ENCODE results near the gene SLC25A47.
A peak's percentile ranks its signal among the peaks of the same experiment; 100 is the strongest.
"Not testable (repeated sequence)": the region's sequence is repeated elsewhere in the genome, so short reads cannot be mapped to it uniquely, and the experiment has no call there.

SLC25A47 gene

DNA sequence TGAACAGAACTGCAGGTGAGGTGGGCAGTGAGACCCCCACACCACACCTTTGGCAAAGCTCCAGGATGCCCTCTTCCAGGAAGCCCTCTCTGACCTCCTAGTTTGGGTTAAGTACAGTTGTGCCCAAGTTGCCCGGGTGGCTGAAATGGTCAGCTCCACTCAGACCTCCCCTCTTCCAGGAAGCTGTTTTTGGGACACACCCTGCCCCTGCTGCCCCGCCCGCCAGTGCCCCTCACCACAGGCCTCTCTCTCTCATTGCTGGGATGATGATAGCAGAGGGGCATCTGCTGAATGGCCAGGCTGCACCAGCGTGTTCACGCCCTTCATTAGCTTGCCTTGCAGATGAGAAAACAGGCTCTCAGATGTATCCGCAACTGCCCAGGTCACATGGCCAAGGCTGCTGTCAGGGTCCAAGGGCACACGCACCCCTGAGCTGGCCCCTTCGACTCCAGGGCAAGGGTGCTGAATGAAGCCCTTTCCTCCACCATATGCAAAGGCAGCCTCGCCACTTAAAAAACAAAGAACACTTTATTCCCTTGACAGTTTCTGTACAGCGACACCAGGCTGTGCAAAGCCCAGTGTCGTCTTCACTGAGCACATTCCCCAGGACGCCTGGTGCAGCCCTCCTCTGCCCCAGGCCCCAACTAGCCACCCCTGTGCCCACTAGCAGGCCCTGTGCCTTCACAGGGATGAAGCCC lies 32.4 kb upstream of the SLC25A47 start:
- no peak for DNase-seq

DNA sequence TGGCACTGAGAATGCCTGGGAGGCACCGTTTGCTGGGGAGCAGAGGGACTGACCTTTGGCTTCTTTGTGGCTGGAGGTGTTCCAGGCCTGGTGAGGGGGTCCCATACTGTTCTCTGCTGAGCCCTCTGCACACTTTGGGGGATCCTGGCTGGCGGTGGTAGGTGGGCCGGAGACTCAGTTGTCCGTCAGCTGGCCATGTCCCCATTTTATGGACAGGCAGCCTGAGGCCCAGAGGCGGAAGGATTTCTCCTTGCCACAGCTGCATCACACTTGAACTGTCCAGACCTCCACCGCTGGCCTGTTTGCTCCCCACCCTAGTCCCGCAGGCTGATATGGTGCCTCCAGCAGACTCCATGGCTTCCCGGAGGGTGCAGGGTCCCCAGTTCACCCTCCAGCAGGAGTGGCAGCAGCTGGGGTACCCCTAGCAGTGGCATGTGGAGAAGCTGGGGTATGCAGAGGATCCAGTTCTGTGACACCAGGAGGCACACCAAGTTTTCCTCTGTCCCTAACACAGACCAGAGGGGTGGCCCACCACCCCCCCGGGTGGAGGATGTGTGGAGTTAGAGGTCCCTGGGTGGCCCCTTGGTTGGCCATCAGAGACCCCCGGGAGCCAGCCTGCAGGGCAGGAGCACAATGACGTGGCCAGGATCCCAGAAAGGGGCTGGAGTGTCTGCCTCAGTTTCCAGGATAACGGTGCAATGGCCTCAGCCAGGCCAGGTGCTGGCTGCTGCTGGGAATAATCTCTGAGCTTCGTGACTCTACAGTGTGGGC lies 31.6 kb upstream of the SLC25A47 start:
- DNase-seq: no peak

DNA sequence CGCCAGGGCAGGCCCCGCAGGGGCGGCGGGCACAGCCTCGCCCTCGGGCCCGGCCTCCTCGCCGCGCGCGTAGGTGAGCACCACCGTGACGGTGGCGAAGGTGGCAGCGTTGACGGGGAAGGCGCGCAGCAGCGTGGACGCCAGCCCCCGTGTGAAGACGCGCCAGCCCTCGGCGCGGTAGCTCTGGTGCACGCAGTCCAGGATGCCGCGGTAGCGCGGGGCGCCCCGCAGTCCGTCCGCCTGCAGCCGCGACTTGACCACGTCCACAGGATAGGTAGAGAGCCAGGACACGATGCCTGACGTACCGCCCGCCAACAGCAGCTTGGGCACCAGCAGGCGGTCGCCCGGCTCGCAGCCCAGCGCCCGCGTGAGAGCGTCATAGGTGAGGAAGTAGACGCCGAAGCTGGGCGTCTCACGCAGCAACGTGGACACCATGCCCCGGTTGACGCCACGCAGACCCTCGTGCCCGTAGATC lies 30.8 kb upstream of the SLC25A47 start:
- DNase-seq: no peak

DNA sequence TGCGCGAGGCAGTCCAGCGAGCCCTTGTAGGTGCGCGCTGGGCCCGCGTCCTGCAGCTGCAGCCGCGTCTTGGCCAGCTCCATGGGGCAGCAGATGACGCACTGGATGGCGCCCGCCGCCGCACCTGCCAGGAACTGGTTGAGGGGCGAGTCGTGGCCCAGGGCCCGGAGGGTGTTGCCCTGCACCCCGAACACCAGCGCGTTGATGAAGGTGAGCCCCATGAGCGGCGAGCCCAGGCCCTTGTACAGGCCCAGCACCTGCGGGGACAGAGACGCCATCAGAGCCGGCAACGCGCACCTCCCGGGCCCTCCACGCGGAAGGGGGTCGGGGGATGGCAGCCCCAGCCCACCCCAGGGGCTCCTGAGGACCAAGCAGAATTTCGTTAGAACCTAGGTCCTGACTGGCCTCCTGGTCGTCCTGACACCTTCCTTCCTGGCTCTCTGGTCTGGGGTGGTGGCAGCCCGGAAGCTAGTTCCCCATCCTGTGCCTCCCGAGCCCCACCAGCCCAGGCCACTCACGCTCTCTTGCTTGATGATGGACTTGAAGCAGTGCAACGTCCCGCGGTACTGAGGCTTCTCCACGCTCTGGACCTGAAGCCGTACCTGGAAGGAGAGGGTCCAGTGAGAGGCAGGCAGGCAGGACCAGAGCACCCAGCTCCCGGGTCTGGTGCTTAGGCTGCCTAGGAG lies 30.2 kb upstream of the SLC25A47 start:
- DNase-seq: no peak

DNA sequence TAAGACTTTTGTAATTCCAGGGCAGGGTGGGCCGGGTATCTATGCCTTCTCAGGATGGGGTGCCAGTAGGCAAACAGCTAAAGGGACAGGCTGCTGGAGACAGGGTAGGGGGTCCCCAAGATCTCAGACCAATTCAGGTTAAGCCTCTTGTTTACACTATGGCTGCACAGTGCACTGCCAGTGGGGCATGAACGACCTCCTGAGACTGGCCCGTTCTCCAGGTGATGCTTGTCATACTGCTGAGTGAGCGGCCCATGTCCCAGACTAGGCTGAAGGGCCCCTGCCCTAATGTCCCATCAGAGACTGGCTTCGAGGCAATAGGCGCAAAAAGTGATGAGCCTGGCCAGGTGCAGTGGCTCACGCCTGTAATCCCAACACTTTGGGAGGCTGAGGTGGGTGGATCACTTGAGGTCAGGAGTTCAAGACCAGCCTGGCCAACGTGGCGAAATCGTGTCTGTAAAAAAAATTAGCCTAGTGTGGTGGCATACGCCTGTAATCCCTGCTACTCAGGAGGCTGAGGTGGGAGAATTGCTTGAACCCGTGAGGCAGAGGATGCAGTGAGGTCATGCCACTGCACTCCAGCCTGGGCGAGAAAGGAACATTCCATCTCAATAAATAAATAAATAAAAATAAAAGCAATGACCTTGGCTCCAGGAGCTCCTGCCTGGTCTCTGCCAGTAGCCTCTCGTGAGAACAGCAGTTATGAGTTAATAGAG lies 29.5 kb upstream of the SLC25A47 start:
- DNase-seq: no peak

DNA sequence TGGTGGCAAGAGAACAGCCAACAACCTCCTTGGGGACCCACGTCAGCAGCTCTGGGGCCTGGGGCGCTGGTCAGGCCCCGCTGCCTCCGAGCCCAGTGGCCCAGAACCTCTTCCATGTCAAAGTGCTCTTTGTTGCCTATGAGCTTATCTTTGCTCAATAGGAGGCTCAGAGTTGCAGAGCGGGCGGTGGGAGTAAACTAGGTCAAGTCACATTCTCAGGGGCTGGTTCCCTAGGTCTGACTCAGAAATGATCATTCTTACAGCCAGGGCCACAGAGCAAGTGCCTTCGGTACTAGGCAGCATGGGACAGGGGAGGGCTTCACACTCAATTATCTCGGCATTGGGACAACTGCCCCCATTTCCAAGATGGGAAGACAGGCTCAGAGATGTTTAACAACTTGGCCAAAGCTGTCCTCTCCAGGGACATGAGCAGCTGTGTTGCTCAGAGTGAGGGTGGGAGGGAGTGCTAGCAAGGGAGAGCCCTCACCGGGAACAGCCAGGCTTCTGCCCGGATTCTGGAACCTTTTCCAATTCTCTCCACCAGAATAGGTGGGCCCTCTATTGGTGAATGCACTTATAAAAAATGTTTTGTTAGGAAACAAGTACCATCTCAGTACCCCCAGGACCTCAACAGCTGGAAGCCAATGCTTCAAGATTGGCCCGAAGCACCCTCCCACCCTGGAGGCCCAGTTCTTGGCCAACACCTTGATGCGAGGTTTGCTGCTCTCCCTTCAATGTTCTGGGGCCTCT lies 28.8 kb upstream of the SLC25A47 start:
- no peak for DNase-seq

DNA sequence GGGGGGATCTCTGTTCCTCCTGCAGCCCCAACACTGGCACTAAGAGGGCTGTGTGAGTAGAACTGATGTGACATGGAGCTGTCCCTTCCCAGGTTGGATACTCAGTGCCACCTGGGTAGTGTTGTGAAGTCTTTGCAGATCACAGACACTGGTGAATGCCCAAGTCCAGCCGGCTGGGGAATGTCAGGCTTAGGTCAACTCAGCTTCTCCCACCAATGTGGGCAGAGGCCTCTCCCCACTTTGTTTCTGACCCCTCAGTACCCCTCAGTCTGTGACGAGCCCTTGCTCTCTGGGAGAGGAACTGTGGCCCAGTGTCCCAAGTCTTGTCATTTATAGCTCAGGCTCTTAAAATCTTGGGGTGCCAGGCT lies 28.2 kb upstream of the SLC25A47 start:
- DNase-seq: no peak

DNA sequence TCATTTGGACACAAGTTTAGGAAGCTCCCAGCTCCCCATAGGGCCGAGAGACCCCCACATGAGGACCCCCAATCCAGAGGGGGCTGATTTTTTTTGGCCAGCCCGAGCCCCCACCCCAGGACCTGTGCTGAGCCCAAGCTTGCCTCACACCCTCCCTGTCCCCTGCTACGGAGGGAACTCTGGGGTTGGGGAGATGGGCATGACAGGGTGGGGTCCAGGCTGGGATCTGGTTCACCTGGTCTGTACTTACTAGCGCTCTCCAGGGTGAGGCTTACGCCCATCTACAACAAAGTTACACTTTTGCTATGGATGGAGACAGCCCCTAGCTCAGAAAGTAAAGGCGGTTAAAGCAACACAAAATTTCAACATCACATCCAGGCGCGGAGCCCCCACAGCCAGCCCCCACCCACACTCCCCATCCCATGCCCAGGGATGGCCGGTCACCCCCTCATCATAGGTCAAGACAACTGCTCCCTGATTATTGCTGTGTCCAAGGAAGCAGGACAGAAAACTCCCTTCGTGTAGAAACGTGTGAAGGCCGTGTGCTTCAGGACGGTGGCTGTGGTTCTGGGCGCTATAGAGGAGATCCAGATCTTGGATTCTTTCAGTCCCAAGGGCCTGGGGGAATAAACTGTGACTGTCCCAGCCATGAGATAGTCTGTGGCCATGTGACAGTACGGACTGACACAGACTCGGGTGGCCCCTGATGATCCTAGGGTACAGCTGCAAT lies 27.6 kb upstream of the SLC25A47 start:
- no peak for DNase-seq

DNA sequence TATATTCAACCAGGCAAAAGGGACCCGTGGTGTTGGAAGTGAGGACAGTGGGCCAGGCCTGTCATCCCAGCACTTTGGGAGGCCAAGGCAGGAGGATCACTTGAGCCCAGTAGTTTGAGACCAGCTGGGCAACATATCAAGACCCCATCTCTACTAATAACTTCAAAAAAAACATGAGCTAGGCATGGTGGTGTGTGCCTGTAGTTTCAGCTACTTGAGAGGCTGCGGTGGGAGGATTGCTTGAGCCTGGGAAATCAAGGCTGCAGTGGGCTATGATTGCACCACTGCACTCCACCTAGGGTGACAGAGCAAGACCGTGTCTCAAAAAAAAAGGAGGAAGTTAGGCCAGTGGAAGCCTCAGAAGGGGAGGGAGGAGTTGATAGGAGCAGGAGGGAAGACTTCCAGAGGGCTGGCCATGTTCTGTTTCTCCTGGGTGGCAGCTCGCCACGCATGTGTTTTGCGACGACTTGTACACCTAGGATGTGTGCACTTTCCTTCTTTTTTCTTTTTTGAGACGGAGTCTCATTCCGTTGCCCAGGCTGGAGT lies 27.0 kb upstream of the SLC25A47 start:
- DNase-seq: peak; percentile 30 to 61 (median 50)

DNA sequence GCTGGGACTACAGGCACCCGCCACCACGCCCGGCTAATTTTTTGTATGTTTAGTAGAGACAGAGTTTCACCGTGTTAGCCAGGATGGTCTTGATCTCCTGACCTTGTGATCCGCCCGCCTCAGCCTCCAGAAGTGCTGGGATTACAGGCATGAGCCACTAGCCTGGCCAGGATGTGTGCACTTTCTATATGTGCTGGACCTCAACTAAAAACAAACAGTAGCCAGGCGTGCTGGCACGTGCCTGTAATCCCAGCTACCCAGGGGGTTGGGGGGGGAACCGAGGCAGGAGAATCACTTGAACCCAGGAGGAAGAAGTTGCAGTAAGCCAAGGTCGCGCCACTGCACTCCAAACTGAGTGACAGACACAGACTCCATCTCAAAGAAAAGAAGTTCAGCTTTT lies 26.4 kb upstream of the SLC25A47 start:
- not testable (repeated sequence) for DNase-seq

DNA sequence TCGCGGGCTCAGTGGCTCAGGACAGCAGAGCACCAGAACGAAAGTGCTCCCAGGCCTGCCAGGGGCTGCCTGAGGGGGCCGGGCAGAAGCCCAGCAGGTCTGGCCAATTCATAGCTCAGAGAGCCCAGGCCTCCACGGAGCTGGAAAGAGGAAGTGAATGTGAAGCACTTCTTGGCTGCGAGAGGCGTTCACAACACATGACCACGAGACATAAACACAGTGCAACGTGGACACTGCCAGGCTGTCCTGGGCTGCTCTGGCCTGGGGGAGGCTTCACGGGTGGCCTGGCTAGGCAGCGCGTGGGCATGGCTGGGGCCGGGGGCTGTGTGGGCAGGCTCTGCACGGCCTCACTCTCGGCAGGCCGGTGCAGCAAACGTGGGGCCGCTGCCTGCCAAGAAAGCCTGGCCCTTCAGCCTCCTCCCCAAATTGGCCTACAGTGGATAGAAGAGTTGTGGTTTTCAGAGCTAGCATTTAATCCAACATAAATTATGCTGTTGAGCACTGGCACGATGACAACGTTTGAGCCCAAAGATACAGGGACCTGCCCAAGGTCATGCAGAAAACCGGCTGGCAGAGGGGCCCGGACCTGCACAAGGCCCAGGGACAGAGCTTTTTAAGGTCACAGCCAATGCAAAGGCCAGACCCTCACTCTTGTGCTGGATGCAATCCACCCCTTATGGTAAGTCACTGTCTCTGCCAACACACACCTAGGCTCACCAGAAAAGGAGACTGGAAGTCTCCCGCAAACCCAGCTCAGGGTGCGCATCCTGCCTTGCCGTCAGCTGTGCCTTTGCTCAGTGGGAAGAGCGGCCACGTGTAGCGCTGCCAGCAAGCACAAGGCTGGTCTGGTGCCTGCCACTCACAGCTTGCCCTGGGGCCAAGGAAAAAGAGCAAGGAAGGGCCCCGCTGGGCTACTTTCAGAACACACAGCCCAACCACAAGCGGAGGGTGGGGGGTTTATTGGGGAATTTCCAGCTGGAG lies 25.5 kb upstream of the SLC25A47 start:
- peak; percentile 86 to 90 (median 89) for DNase-seq

DNA sequence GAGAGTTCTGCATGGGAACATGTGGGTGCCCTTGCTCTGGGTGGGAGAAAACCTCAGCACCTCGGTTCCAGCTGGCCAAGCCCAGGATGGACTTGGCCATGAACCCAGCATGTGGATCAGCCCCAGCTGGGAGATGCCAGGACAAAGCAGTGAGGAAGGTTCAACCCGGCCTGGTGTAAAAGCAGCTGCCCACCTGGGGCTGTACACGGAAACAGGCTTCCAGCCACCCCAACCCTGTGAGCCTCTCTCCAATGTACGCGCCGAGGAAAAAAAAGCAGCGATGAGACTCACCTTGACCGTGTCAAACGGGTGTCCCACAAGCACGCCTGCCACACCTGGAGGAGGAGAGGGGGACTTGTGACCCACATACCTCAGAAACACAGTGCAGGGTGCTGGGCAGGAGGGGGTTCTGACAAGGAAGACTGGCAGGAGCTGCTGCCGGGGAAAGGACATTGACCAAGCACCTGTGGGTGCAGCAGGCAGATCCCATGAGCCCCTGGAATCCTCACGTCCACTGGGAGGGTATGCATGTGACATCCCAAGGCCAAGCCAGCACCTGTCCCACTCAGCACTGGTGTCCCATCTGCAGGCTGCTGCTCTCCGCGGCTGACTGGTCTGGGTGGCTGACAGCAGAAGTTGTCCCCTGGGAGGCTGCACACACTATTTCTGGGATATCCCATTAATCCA lies 24.4 kb upstream of the SLC25A47 start:
- no peak for DNase-seq

DNA sequence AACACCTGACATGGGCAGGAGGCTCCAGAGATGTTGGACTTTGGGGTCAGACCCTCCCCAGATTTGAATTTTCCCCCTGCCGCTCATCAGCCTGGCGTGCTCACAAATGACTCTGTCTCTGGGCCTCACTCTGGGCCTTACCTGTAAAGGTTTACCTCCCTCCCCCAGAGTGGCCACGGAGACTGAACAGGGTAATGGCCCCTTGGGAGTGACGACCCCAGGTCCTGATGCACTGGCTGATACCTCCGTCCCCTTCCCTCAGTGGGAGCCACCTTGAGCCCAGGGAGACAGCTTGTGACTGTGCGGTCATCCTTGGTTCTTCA lies 23.9 kb upstream of the SLC25A47 start:
- no peak for DNase-seq

DNA sequence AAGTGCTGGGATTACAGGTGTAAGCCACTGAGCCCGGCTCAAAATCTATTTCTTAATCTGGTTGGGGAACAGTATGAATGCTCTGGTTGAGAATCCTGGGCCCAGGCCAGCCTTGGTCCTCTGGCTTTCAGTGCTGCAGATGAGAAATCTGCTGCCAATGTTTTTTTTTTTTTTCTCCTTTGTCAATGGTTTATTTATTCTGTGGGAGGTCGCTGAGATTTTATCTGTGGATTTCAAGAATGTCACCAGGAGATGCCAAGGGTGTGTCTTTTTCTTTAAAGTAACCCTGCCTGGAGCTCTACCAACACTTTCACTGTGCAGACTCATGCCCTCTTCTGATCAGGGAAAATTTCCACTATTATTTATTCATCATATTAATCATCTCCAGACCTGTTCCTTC lies 20.5 kb upstream of the SLC25A47 start:
- DNase-seq: no peak

DNA sequence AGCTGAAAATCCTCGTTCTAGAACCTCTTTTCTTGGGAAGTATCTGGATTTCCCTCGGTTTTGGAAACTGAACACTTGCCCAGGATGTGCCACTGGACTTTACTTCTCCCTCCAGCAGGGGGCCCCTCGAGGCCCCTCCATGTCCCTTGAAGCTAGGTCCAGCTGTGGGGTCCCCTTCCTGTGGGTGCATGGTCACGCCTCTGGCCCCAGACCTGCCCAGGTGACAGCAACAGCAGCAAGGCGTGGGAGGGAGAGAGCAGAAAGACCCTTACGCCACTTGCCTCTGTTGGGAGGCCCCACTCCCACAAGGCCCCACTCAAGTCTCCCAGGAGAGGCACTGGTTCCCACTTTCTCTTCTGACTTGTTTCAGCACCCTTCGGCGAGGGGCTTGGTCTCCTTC lies 20.0 kb upstream of the SLC25A47 start:
- DNase-seq: peak; percentile 36 to 68 (median 46)

DNA sequence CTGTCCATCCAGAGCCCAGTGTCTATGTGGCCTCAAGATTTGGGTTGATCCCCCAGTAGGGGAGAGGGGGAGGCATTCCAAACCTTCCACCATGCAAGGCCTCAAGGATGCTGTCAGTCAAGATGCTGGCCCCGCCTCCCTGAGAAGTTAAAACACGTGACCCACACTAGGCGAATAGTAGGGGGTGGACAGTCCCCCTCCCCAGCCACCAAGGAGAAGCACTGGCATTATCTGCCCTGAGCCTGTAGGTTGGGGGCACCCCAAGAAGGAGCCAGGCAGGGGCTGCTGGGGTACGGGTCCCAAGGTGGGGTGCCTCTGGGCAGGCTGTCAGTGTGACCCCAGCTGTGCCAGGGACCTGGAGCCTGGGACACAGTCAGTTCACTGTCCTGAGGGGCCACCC lies 19.2 kb upstream of the SLC25A47 start:
- DNase-seq: no peak

DNA sequence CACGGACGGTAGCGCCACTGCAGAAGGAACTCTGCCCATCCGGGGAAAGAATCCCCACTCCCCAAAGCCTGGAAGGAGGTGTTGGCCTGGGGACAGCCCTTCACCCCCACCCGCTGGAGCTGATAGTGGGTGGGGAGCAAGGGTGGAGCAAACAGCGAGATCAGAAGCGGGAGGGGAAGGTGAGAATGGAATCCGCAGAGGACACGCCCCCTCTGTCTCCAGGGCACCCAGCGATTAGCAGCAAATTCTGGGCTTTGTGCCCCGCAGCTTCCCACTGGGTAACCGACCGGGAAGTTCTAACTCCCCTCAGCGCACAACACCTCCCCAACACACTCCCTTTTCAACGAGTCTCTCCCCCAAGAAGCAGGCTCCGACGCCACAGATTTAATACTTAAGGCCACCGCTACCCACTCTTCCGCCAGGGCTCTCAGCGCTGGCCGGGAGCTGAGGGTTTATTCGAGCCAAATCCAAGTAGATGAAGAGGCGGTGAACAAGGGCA lies 18.3 kb upstream of the SLC25A47 start:
- peak in 2 of 3 donors; percentile 21 to 52 for DNase-seq

DNA sequence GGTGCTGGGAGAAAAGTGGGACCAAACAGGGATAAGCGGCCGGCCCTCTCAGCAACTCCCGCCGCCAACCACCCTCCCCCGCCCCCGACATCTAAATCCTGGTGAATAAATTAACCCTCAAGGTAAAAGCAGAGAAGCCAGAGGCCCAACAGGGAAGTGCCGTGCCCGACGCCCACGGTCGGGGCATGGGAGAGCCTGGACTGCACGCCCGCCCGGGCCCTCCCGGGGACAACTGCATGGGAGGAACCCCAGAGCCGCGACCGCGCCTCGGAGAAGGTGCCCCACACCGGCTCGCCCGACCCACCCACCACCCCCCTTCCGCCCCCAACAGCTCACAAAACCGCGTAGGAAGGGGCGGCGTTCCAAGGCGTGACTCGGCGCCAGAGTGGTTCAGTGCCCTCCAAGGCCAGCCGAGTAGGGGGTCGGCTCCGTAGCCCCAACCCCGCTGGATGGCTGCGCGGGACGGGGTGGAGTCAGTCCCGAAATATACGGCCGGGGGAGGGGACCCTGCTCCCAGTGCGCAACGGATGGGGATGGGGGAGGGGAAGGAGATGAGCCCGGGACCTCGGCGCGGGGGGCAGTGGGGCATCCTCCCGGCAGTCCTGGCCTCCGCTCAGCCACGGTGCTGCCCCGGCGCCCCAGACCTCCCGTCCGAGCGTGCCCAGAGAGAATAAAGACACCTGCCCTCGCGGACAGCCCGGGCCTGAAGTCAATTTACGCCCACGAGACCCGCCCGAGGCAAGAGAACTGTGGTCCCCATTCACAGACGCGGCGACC lies 17.6 kb upstream of the SLC25A47 start:
- peak; percentile 77 to 91 (median 80) for DNase-seq
